Measurements from ENCODE around the gene ALG9.

The ALG9 gene

DNA sequence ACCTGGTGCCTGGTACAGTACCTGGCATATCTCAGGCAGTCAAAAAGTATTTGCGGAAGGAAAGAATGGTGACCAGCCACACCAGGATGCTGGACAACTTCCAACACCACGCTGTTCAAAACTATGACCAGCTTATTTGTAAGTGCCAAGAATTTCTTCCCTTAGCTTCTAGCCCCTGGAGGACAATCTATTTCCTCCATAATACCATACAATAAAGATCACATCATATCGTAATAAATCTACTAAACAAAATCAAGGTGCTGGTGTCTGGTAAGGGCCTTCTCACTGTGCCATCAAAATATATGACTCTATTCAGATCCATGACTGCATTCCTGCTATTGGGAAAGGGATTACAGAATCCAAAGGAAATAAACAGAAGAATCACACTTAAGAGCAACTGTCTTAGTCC lies 51.5 kb downstream of the ALG9 start:
- no peak overlapping the region for H3K27ac ChIP-seq
- no peaks in the 10 kb centered on the region for H3K36me3 ChIP-seq
- TF ChIP-seq, protein P1, sequence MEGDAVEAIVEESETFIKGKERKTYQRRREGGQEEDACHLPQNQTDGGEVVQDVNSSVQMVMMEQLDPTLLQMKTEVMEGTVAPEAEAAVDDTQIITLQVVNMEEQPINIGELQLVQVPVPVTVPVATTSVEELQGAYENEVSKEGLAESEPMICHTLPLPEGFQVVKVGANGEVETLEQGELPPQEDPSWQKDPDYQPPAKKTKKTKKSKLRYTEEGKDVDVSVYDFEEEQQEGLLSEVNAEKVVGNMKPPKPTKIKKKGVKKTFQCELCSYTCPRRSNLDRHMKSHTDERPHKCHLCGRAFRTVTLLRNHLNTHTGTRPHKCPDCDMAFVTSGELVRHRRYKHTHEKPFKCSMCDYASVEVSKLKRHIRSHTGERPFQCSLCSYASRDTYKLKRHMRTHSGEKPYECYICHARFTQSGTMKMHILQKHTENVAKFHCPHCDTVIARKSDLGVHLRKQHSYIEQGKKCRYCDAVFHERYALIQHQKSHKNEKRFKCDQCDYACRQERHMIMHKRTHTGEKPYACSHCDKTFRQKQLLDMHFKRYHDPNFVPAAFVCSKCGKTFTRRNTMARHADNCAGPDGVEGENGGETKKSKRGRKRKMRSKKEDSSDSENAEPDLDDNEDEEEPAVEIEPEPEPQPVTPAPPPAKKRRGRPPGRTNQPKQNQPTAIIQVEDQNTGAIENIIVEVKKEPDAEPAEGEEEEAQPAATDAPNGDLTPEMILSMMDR (IDR thresholded peaks at IDR 0.05): no peak
- no peaks in the 10 kb centered on the region for H3K27me3 ChIP-seq
- H3K4me1 ChIP-seq (ENCODE audit: control insufficient read depth in 1 of 2, insufficient read depth in 1 of 2, low read depth in 1 of 2, low read length in 1 of 2): no peaks in the 10 kb centered on the region
- no peaks in the 10 kb centered on the region for H3K9me3 ChIP-seq
- no peak overlapping the region for H3K4me3 ChIP-seq (ENCODE audit: low read depth in 1 of 2, low read length in 1 of 2)

DNA sequence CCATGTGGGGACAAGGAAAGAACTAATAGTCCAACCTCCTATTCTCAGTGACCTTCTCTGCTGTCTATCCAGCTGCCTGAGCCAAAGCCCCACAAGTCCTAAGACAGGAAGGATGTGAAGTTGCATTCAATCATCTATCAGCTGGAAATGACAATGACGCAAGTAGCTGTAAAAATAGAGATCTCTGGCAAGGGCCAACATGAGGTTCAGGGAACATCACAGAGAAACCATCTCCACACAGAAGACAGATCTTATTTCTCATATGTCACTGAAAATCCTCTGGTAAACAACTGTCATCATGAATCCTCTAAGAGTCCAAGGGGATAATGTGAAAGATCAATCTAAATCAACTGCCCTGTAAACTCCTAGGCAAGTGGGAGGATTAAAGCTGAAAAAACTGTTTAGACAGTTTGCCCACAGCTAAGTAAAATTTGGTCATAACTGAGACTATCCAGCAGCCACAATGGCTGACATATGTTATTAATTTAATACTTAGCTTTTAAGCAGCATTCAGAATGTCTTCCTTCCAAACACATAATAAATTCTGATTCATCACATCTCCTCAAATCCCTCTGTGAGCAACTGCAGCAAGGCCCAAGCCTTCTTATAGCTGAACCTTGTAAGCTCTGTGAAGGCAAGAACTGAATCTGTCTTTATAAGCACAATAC lies 52.1 kb downstream of the ALG9 start:
- no peak overlapping the region for H3K4me3 ChIP-seq (ENCODE audit: low read depth in 1 of 2, low read length in 1 of 2)
- H3K9me3 ChIP-seq: no peaks in the 10 kb centered on the region
- H3K4me1 ChIP-seq (ENCODE audit: control insufficient read depth in 1 of 2, insufficient read depth in 1 of 2, low read depth in 1 of 2, low read length in 1 of 2): no peaks in the 10 kb centered on the region
- H3K36me3 ChIP-seq: no peaks in the 10 kb centered on the region
- TF ChIP-seq, protein P1 (IDR thresholded peaks at IDR 0.05): no peak
- H3K27ac ChIP-seq: no peak overlapping the region
- no peaks in the 10 kb centered on the region for H3K27me3 ChIP-seq

DNA sequence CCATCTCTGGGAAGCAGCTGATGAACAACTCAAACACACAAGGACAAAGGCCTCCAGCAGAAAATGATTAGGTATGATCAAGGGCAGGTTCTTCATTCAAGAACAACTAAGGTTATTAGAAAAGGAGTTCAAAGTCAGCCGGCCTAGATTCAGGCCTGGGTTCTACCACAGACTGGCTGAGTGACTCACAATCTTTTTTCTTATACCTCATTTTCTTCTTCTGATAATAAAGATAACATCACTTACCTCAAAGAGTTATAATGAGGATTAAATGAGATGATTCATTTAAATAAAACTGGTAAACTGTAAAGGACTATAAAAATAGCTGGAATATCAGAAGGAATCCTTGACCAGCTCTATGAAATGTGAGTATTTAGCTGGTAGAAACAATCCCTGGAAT lies 55.9 kb downstream of the ALG9 start:
- Histone ChIP-seq H3K36me3 (no peaks in the 10 kb centered on the region), H3K9me3 (no peaks in the 10 kb centered on the region), H3K27ac (no peak overlapping the region), H3K4me3 (ENCODE audit: low read depth in 1 of 2, low read length in 1 of 2) (no peak overlapping the region), H3K4me1 (ENCODE audit: control insufficient read depth in 1 of 2, insufficient read depth in 1 of 2, low read depth in 1 of 2, low read length in 1 of 2) (no peaks in the 10 kb centered on the region), H3K27me3 (no peaks in the 10 kb centered on the region)
- TF ChIP-seq, protein P1 (IDR thresholded peaks at IDR 0.05): no peak

DNA sequence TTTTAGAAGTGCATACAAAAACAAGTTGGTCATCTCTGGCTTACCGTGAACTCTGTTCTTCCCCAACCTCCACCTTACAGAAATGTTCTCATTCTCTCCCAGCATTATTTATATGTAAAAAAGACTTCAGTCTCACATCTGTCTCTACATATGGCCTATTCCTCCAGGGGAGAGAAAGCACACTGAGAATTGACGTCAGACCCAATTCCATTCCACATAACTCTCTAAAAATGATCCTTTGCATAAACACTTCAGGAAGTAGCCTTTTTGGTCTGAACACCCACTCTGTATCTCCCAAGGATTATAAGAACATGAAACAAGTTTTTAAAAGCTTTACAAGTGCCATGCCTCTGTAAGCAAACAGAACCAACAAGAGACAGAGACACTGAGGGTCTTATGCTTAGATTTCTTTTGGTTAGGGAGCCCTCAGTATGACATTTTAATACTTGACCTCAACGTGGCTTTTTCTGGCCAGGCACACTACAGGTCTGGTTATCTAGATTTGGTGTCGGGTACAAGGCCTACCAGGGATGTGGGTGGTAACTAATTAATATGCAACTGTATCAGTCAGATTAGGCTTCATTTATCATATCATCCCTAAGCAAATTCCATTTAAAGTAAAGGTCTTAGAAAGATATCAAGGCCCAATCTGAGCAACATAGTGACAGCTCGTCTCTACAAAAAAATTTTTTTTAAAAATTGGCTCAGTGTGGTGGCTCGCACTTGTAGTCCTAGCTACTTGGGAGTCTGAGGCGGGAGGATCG lies 56.6 kb downstream of the ALG9 start:
- Histone ChIP-seq H3K4me3 (ENCODE audit: low read depth in 1 of 2, low read length in 1 of 2) (no peak overlapping the region), H3K27me3 (no peaks in the 10 kb centered on the region), H3K36me3 (no peaks in the 10 kb centered on the region), H3K27ac (no peak overlapping the region), H3K9me3 (no peaks in the 10 kb centered on the region), H3K4me1 (ENCODE audit: control insufficient read depth in 1 of 2, insufficient read depth in 1 of 2, low read depth in 1 of 2, low read length in 1 of 2) (no peaks in the 10 kb centered on the region)
- TF ChIP-seq, protein P1 (IDR thresholded peaks at IDR 0.05): no peak

DNA sequence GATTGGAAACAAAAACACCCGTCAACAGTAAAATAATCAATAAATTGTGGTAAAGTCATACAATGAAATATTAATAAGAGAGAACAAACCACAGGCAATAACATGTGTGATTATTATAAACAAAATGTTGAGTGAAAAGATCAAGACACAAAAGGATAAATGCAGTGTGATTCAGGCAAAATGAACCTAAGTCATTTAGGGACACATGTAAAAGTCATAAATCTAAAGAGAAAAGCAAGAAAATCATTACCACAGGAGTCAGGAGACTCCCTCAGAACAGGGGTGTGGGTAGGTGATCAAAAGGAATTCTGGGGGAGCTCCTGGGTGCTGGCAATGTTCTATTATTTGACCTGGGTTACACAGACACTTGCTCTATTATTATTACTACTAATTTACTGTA lies 57.3 kb downstream of the ALG9 start:
- no peaks in the 10 kb centered on the region for H3K27me3 ChIP-seq
- H3K9me3 ChIP-seq: no peaks in the 10 kb centered on the region
- no peaks in the 10 kb centered on the region for H3K4me1 ChIP-seq (ENCODE audit: control insufficient read depth in 1 of 2, insufficient read depth in 1 of 2, low read depth in 1 of 2, low read length in 1 of 2)
- no peak overlapping the region for H3K4me3 ChIP-seq (ENCODE audit: low read depth in 1 of 2, low read length in 1 of 2)
- H3K27ac ChIP-seq: no peak overlapping the region
- H3K36me3 ChIP-seq: no peaks in the 10 kb centered on the region
- TF ChIP-seq, protein P1 (IDR thresholded peaks at IDR 0.05): no peak

Measured in neutrophil (primary cell).